Loucy (cell line): ENCODE data around the gene MAIP1.

ENCODE experiments used
- H2AFZ ChIP-seq: fragments of 200-600 bp; sonication (generic); 2 replicates; pipeline ENCODE4 v1.6.0; 2016; ENCODE audit warnings: antibody characterized with exemption, mild to moderate bottlenecking, low read length, moderate library complexity
- H3F3A ChIP-seq: fragments of 200-600 bp; 2 replicates; pipeline ENCODE4 v1.6.0; 2016; ENCODE audit warnings: antibody characterized with exemption, low read depth, mild to moderate bottlenecking
- H3K27me3 ChIP-seq: fragments of 200-600 bp; sonication (generic); 2 replicates; pipeline ENCODE4 v1.6.1; 2014; ENCODE audit warnings: low read length, mild to moderate bottlenecking; ENCODE audit not compliant: insufficient read depth, poor library complexity, severe bottlenecking
- H3K36me3 ChIP-seq: fragments of 200-600 bp; sonication (generic); 2 replicates; pipeline ENCODE4 v1.6.1; 2016; ENCODE audit warnings: low read length; ENCODE audit not compliant: insufficient read depth
- H3K4me1 ChIP-seq: fragments of 200-600 bp; sonication (generic); 2 replicates; pipeline ENCODE4 v1.5.1; 2014; ENCODE audit warnings: low read length, mild to moderate bottlenecking; ENCODE audit not compliant: insufficient read depth, poor library complexity, severe bottlenecking
- H3K4me2 ChIP-seq: fragments of 200-600 bp; sonication (generic); 2 replicates; pipeline ENCODE4 v1.6.0; 2014; ENCODE audit warnings: antibody characterized with exemption, low read length, low read depth, mild to moderate bottlenecking; ENCODE audit not compliant: poor library complexity, severe bottlenecking
- H3K4me3 ChIP-seq: fragments of 200-600 bp; sonication (generic); 2 replicates; pipeline ENCODE4 v1.5.1; 2014; ENCODE audit warnings: low read length, mild to moderate bottlenecking, mixed read lengths; ENCODE audit not compliant: poor library complexity, severe bottlenecking
- H3K79me2 ChIP-seq: fragments of 200-600 bp; sonication (generic); 2 replicates; pipeline ENCODE4 v1.6.1; 2014; ENCODE audit warnings: low read length; ENCODE audit not compliant: insufficient read depth
- H3K9ac ChIP-seq: fragments of 200-600 bp; sonication (generic); 2 replicates; pipeline ENCODE4 v1.6.0; 2014; ENCODE audit warnings: mild to moderate bottlenecking, low read depth, low read length, moderate library complexity; ENCODE audit not compliant: poor library complexity, severe bottlenecking
- H3K9me2 ChIP-seq: fragments of 200-600 bp; sonication (generic); replicated peaks from 2 replicates; pipeline ENCODE4 v1.6.1; 2016; ENCODE audit warnings: low read depth, low read length, mixed read lengths
- H3K9me3 ChIP-seq: fragments of 200-600 bp; sonication (generic); 2 replicates; pipeline ENCODE4 v1.6.1; 2014; ENCODE audit warnings: mild to moderate bottlenecking, antibody characterized with exemption, low read length, low read depth; ENCODE audit not compliant: insufficient read depth
- H4K20me1 ChIP-seq: fragments of 200-600 bp; sonication (generic); 2 replicates; pipeline ENCODE4 v1.6.0; 2014; ENCODE audit warnings: antibody characterized with exemption, low read length, mild to moderate bottlenecking; ENCODE audit not compliant: insufficient read depth, poor library complexity, severe bottlenecking
- EZH2phosphoT487 ChIP-seq: fragments of 200-600 bp; IDR thresholded peaks from 2 replicates; pipeline ENCODE4 v1.6.1; 2018; ENCODE audit warnings: antibody characterized with exemption, mild to moderate bottlenecking, moderate library complexity, borderline replicate concordance
- TF ChIP-seq, protein P1 (sequence below): fragments of 200-600 bp; sonication (generic); conservative IDR thresholded peaks from 2 replicates; pipeline ENCODE4 v1.5.1; 2014; ENCODE audit warnings: mild to moderate bottlenecking, antibody characterized with exemption, low read length

Gene MAIP1

DNA sequence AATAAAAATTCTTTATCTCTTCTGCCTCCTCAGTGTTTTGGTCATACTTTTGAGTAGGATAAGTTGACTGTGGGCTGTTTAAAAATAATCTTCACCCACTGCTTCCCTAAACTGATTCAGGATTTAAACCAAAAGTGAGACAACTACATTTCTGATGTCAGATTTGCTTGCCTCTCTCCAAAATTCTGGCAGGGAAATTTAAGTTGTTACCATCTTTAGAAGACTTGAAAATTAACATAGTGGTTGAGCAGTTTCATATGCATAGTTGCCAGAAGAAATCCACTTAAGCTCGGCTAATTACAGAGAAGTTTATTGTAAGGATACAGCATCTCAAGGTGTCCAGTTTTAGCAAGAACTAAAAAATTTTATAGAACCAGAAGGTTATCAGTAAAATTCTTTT lies 57.0 kb downstream of the MAIP1 start:
- H3K4me1 ChIP-seq = no peaks in the 10 kb centered on the region
- no peak overlapping the region for H3K4me2 ChIP-seq
- H3K4me3 ChIP-seq = no peak overlapping the region
- no peaks in the 10 kb centered on the region for H4K20me1 ChIP-seq
- TF ChIP-seq, protein P1, sequence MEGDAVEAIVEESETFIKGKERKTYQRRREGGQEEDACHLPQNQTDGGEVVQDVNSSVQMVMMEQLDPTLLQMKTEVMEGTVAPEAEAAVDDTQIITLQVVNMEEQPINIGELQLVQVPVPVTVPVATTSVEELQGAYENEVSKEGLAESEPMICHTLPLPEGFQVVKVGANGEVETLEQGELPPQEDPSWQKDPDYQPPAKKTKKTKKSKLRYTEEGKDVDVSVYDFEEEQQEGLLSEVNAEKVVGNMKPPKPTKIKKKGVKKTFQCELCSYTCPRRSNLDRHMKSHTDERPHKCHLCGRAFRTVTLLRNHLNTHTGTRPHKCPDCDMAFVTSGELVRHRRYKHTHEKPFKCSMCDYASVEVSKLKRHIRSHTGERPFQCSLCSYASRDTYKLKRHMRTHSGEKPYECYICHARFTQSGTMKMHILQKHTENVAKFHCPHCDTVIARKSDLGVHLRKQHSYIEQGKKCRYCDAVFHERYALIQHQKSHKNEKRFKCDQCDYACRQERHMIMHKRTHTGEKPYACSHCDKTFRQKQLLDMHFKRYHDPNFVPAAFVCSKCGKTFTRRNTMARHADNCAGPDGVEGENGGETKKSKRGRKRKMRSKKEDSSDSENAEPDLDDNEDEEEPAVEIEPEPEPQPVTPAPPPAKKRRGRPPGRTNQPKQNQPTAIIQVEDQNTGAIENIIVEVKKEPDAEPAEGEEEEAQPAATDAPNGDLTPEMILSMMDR = no peak
- TF ChIP-seq EZH2phosphoT487 = no peak
- no peaks in the 10 kb centered on the region for H3K36me3 ChIP-seq
- no peaks in the 10 kb centered on the region for H3K27me3 ChIP-seq
- H3K9me3 ChIP-seq = peaks cover 4% of the 10 kb centered on the region; the same call in 1 of the 2 replicates
- no peak overlapping the region for H2AFZ ChIP-seq
- no peaks in the 10 kb centered on the region for H3F3A ChIP-seq
- H3K79me2 ChIP-seq = no peaks in the 10 kb centered on the region
- no peak overlapping the region for H3K9ac ChIP-seq
- H3K9me2 ChIP-seq = no peaks in the 10 kb centered on the region
